ENCODE results near the gene ZNF488. TPM values are rescaled to one million over a fixed set of nuclear protein-coding genes. Genes with fewer than 3 reads are reported as not detected.

ZNF488 gene
- total and polyA plus RNA-seq, 7 donors = 0.16 to 0.82 (median 0.65) TPM; not detected in 3

- no peak overlapping the region for H3K27ac ChIP-seq
- H3K27me3 ChIP-seq = peaks cover 0 to 9% (median 0%) of the 10 kb centered on the region in 3 donors
- H3K4me1 ChIP-seq = peaks cover 0 to 7% (median 6%) of the 10 kb centered on the region in 4 donors
- H3K9me3 ChIP-seq = no peaks in the 10 kb centered on the region
- no peaks in the 10 kb centered on the region for H3K36me3 ChIP-seq
- DNase-seq = peak; percentile 38
- TF ChIP-seq CTCF (IDR thresholded peaks at IDR 0.05) (no peak), POLR2A (IDR thresholded peaks at IDR 0.05) (no peak), POLR2AphosphoS5 (IDR thresholded peaks at IDR 0.05) (no peak), EP300 (IDR thresholded peaks at IDR 0.05) (no peak)
- WGBS, 2 donors = 57 to 74% methylated on average over 8 of the region's 8 CpGs
- no peak overlapping the region for H3K4me3 ChIP-seq
- intact Hi-C loops (cut with DNase I) = no loop called here
These were observed 3.6 kb downstream of the ZNF488 start for GRCh38 chr10:47380341-47381102.

- intact Hi-C loops (cut with DNase I) = no loop called here
- no peak for TF ChIP-seq EP300 (IDR thresholded peaks at IDR 0.05)
- no peak for TF ChIP-seq POLR2A (IDR thresholded peaks at IDR 0.05)
- TF ChIP-seq POLR2AphosphoS5 (IDR thresholded peaks at IDR 0.05) = no peak
- TF ChIP-seq CTCF (IDR thresholded peaks at IDR 0.05) = no peak
These were observed 4.2 kb downstream of the ZNF488 start for GRCh38 chr10:47379901-47380300.

GRCh38 chr10:47379445-47379785 is 4.7 kb downstream of the ZNF488 start:
- TF ChIP-seq POLR2A (IDR thresholded peaks at IDR 0.05) (no peak), EP300 (IDR thresholded peaks at IDR 0.05) (no peak), CTCF (IDR thresholded peaks at IDR 0.05) (no peak), POLR2AphosphoS5 (IDR thresholded peaks at IDR 0.05) (no peak)
- 83 to 84% methylated on average over 7 of the region's 7 CpGs for WGBS, 2 donors
- Histone ChIP-seq H3K9me3 (no peaks in the 10 kb centered on the region), H3K36me3 (no peaks in the 10 kb centered on the region), H3K27ac (no peak overlapping the region), H3K4me1 (peaks cover 0 to 18% (median 16%) of the 10 kb centered on the region in 4 donors), H3K27me3 (peaks cover 0 to 9% (median 0%) of the 10 kb centered on the region in 3 donors), H3K4me3 (no peak overlapping the region)
- DNase-seq = peak; percentile 22
- intact Hi-C loops (cut with DNase I) = no loop called here

More at GRCh38 chr10:47379901-47380300, 4.2 kb downstream of the ZNF488 start:
- Histone ChIP-seq H3K4me3 (no peak overlapping the region), H3K36me3 (no peaks in the 10 kb centered on the region), H3K27ac (no peak overlapping the region), H3K27me3 (peaks cover 0 to 9% (median 0%) of the 10 kb centered on the region in 3 donors), H3K4me1 (peaks cover 0 to 13% (median 11%) of the 10 kb centered on the region in 4 donors), H3K9me3 (no peaks in the 10 kb centered on the region)
- WGBS, 2 donors = 69 to 73% methylated on average over 11 of the region's 11 CpGs
- DNase-seq = peak; percentile 46

- intact Hi-C loops (cut with DNase I) = no loop called here
- Histone ChIP-seq H3K27ac (no peak overlapping the region), H3K4me3 (no peak overlapping the region), H3K36me3 (no peaks in the 10 kb centered on the region), H3K4me1 (peaks cover 0 to 16% (median 15%) of the 10 kb centered on the region in 4 donors), H3K27me3 (peaks cover 0 to 9% (median 0%) of the 10 kb centered on the region in 3 donors), H3K9me3 (no peaks in the 10 kb centered on the region)
- 85 to 86% methylated on average over 15 of the region's 15 CpGs for WGBS, 2 donors
- peak; percentile 44 for DNase-seq
- no peak for TF ChIP-seq EP300 (IDR thresholded peaks at IDR 0.05)
- TF ChIP-seq CTCF (IDR thresholded peaks at IDR 0.05) = no peak
- TF ChIP-seq POLR2AphosphoS5 (IDR thresholded peaks at IDR 0.05) = no peak
- TF ChIP-seq POLR2A (IDR thresholded peaks at IDR 0.05) = no peak
These were observed 5.3 kb downstream of the ZNF488 start for GRCh38 chr10:47378606-47379444.
